Epidermal melanocyte (primary cell): Measurements from ENCODE around the gene EPPIN.
"Not testable (repeated sequence)": the region's sequence is repeated elsewhere in the genome, so short reads cannot be mapped to it uniquely, and the experiment has no call there.

Experiments used
- DNase-seq: peaks from one replicate; pipeline ENCODE4 v3.0.0; 2011; ENCODE audit warnings: low spot score; ENCODE audit not compliant: insufficient read length

EPPIN gene

GRCh38 chr20:45547206-45547770 lies at the start of gene EPPIN:
Gene EPPIN (minus strand): TSS chr20:45547401. CDS start chr20:45547357, 44 bp downstream.
- DNase-seq = no peak

GRCh38 chr20:45595235-45595634 lies 48.0 kb upstream of the EPPIN start:
- DNase-seq = no peak

- no peak for DNase-seq
Observed at GRCh38 chr20:45593498-45593897, 46.3 kb upstream of the EPPIN start.

GRCh38 chr20:45592574-45593189 lies 45.5 kb upstream of the EPPIN start:
- DNase-seq = no peak

- DNase-seq = no peak
Observed at GRCh38 chr20:45589725-45590124, 42.5 kb upstream of the EPPIN start.

GRCh38 chr20:45588800-45589199 lies 41.6 kb upstream of the EPPIN start:
- no peak for DNase-seq

- DNase-seq = not testable (repeated sequence)
Observed at GRCh38 chr20:45585986-45586385, 38.8 kb upstream of the EPPIN start.

GRCh38 chr20:45584294-45584693 lies 37.1 kb upstream of the EPPIN start:
- not testable (repeated sequence) for DNase-seq

GRCh38 chr20:45583502-45583901 lies 36.3 kb upstream of the EPPIN start:
- no peak for DNase-seq

- no peak for DNase-seq
Observed at GRCh38 chr20:45581702-45582101, 34.5 kb upstream of the EPPIN start.

GRCh38 chr20:45579184-45579583 lies 32.0 kb upstream of the EPPIN start, which contains the start of gene WFDC8:
Gene WFDC8 (minus strand): TSS chr20:45579284. CDS start chr20:45579247, 37 bp downstream.
- no peak for DNase-seq

GRCh38 chr20:45578231-45578630 lies 31.0 kb upstream of the EPPIN start:
- no peak for DNase-seq

GRCh38 chr20:45576995-45577394 lies 29.8 kb upstream of the EPPIN start:
- no peak for DNase-seq

- DNase-seq = no peak
Observed at GRCh38 chr20:45575931-45576330, 28.7 kb upstream of the EPPIN start.

- DNase-seq = not testable (repeated sequence)
Observed at GRCh38 chr20:45569650-45570049, 22.4 kb upstream of the EPPIN start.

GRCh38 chr20:45564760-45565276 lies 17.6 kb upstream of the EPPIN start:
- no peak for DNase-seq

- DNase-seq = no peak
Observed at GRCh38 chr20:45555198-45555597, 8.0 kb upstream of the EPPIN start.

GRCh38 chr20:45552456-45552855 lies 5.3 kb upstream of the EPPIN start:
- no peak for DNase-seq

- DNase-seq = no peak
Observed at GRCh38 chr20:45550765-45551164, 3.6 kb upstream of the EPPIN start.

- no peak for DNase-seq
Observed at GRCh38 chr20:45548410-45548809, 1.2 kb upstream of the EPPIN start.

- DNase-seq = peak; percentile 52
Observed at GRCh38 chr20:45545754-45546453, 1.3 kb downstream of the EPPIN start.

GRCh38 chr20:45545351-45545750 lies 1.9 kb downstream of the EPPIN start:
- DNase-seq = no peak
